Right lobe of liver (tissue), 6 donors: Measurements from ENCODE around the gene CDCP2. TPM values are rescaled to one million over a fixed set of nuclear protein-coding genes. Genes with fewer than 3 reads are reported as not detected.

Source experiments
- ATAC-seq, 4 donors: fragments of 200-7000 bp; cut with Tn5 transposase; one replicate each; pipeline ENCODE4 v1.9.1; 2020; ENCODE audit warnings: mild to moderate bottlenecking in 4 of 4, moderate library complexity in 4 of 4
- DNase-seq, 3 donors: peaks; one replicate each; pipeline ENCODE4 v3.0.0-alpha.2; 2020
- H3K27ac ChIP-seq, 3 donors: fragments of 200-600 bp; one replicate each; pipeline ENCODE4 v1.8.0; 2022
- H3K27me3 ChIP-seq, 2 donors: fragments of 200-600 bp; one replicate each; pipeline ENCODE4 v1.8.0; 2022
- H3K36me3 ChIP-seq, 4 donors: fragments of 200-600 bp; sonication (generic) in 1 of 4; one replicate each; pipeline versions ENCODE4 v1.5.1 to v1.8.0; 2017 to 2022; ENCODE audit warnings: control low read depth in 1 of 4
- H3K4me1 ChIP-seq, 4 donors: fragments of 200-600 bp; sonication (generic) in 1 of 4; one replicate each; pipeline versions ENCODE4 v1.5.1 to v1.8.0; 2017 to 2022; ENCODE audit warnings: control low read depth in 1 of 4
- H3K4me3 ChIP-seq, 3 donors: fragments of 200-600 bp; one replicate each; pipeline ENCODE4 v1.8.0; 2022
- H3K9me3 ChIP-seq, 4 donors: fragments of 200-600 bp; sonication (generic) in 1 of 4; one replicate each; pipeline versions ENCODE4 v1.5.1 to v1.8.0; 2017 to 2022; ENCODE audit warnings: control low read depth in 1 of 4
- POLR2A ChIP-seq: fragments of 450-650 bp; IDR thresholded peaks from one replicate; pipeline ENCODE4 v1.6.1; 2017; ENCODE audit warnings: antibody characterized with exemption, mild to moderate bottlenecking
- WGBS: methylation state at CpG from one replicate; pipeline ENCODE4 v1.1.6; 2018; ENCODE audit warnings: low coverage, low lambda C conversion rate; ENCODE audit not compliant: insufficient coverage; ENCODE audit errors: missing lambda C conversion rate; 5-methylcytosine and 5-hydroxymethylcytosine counted together
- intact Hi-C, 2 donors: fragments of 100-400 bp; cut with DNase I; formaldehyde crosslinking; loops; one replicate each; pipeline versions ENCODE4 v1.11.2 to v1.14.1; 2022
- long read RNA-seq: library from polyadenylated mRNA; unstranded; transcript quantifications from one replicate; pipeline ENCODE4 v2.0.0, GENCODE V29; 2019
- total RNA-seq, 6 experiments: library from RNA; depleted of rRNA in 2 of 6; stranded (reverse); fragments of >200 nt in 2 of 6; fragmentation: NEBNext Ultra II Directional in 3 of 6; extraction: Animal tissue kit (Norgen Biotek cat#: 25700) in 3 of 6; gene quantifications; one replicate each; pipeline versions ENCODE4 v1.1.0 to v1.2.4, GENCODE V29; 2016 to 2023
- TF ChIP-seq, protein P1 (sequence below), 4 donors: fragments of 200-600 bp in 3 of 4; fragments of 450-650 bp in 1 of 4; IDR thresholded peaks; one replicate each; pipeline versions ENCODE4 v1.5.1 to v1.8.0; 2016 to 2022; ENCODE audit warnings: antibody characterized with exemption in 4 of 4, mild to moderate bottlenecking in 2 of 4
- donor health status: DM: no; HTN: yes; CAD: no.
- donor health status: DM: no; HTN: no; CAD: no.
- donor health status: DM: no; HTN: no; CAD: no.
- donor health status: DM: no; HTN: yes; CAD: no.
- donor health status: DM: no; HTN: yes; CAD: no.

Gene CDCP2
- total RNA-seq, result not detected
- long read RNA-seq, result 0 reads

DNA sequence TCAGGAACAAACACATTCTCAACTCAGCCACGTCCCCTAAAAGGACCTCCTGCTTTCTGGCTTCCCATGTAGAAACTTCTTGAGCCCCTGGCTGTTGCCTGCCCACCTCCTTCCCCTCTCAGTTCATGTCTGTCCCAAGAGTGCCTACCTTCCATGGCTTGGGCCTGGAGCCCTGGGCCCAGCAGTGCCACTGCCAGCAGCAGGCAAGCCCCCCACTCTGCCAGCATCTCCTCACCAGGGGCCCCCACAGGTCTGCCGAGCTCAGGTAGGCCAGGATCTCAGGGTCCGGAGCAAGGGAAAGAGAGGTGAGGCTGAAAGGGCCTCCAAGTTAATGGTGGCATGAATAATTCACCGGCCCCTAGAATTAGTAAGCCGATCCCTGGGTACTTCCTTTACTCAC lies at the start of gene CDCP2:
Gene CDCP2 (minus strand): TSS at position 305 of the 400 bp plus-strand sequence. CDS start 78 bp downstream, at position 227.
- Histone ChIP-seq H3K27me3 (no peaks in the 10 kb centered on the region), H3K36me3 (no peaks in the 10 kb centered on the region), H3K27ac (no peak within 1 kb of the TSS), H3K4me3 (no peak within 1 kb of the TSS), H3K4me1 (peaks cover 0 to 11% (median 4%) of the 10 kb centered on the region in 4 donors), H3K9me3 (no peaks in the 10 kb centered on the region)
- no peak for TF ChIP-seq POLR2A
- TF ChIP-seq, protein P1, sequence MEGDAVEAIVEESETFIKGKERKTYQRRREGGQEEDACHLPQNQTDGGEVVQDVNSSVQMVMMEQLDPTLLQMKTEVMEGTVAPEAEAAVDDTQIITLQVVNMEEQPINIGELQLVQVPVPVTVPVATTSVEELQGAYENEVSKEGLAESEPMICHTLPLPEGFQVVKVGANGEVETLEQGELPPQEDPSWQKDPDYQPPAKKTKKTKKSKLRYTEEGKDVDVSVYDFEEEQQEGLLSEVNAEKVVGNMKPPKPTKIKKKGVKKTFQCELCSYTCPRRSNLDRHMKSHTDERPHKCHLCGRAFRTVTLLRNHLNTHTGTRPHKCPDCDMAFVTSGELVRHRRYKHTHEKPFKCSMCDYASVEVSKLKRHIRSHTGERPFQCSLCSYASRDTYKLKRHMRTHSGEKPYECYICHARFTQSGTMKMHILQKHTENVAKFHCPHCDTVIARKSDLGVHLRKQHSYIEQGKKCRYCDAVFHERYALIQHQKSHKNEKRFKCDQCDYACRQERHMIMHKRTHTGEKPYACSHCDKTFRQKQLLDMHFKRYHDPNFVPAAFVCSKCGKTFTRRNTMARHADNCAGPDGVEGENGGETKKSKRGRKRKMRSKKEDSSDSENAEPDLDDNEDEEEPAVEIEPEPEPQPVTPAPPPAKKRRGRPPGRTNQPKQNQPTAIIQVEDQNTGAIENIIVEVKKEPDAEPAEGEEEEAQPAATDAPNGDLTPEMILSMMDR (IDR thresholded peaks at IDR 0.05), result no peak
- intact Hi-C loops, result no loop called here
- ATAC-seq, result no peak
- no peak for DNase-seq
- 84% methylated on average over 2 of the region's 5 CpGs for WGBS

DNA sequence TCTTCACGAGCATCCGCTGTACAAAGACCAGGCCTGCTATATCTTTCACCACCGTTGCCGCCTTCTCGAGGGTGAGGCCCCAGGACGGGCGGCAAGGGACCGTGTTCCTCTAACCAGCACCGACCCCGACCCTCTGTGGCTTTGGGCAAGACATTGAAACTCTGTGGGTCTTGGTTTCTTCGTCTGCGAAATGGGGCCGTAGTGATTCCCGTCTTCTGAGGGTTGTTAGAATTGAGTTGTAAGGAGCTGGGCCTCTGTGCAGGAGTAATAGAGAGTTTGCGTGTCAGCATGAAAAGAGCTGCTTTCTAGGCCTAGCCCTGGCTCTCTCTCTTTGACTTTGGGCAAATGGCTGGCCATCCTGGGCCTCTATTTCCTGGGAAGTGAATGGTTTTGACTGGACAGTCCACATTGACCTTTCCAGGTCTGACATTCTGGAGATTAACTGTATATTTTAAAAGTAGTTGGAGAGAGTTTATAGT lies 47.8 kb upstream of the CDCP2 start:
- Histone ChIP-seq H3K27me3 (no peaks in the 10 kb centered on the region), H3K9me3 (no peaks in the 10 kb centered on the region), H3K4me3 (peak overlapping the region; percentile 86 to 99 (median 97)), H3K4me1 (peaks cover 0 to 24% (median 8%) of the 10 kb centered on the region in 4 donors), H3K27ac (peak overlapping the region; percentile 67 to 85 (median 83)), H3K36me3 (peaks cover 0 to 11% (median 5%) of the 10 kb centered on the region in 4 donors)
- intact Hi-C loops, result no loop called here
- TF ChIP-seq, protein P1 (IDR thresholded peaks at IDR 0.05), result no peak
- TF ChIP-seq POLR2A, result no peak
- DNase-seq, result no peak
- peak in 1 of 4 donors; percentile 3 for ATAC-seq
- 0% methylated on average over 6 of the region's 15 CpGs for WGBS

- H3K36me3 ChIP-seq, result peaks cover 0 to 9% (median under 1%) of the 10 kb centered on the region in 4 donors
- H3K27ac ChIP-seq, result peak within 1 kb of the TSS; percentile 67 to 85 (median 83)
- H3K27me3 ChIP-seq, result no peaks in the 10 kb centered on the region
- intact Hi-C loops, result no loop called here
- no peaks in the 10 kb centered on the region for H3K9me3 ChIP-seq
- H3K4me1 ChIP-seq, result peaks cover 0 to 24% (median 8%) of the 10 kb centered on the region in 4 donors
- ATAC-seq (peak; percentile 97 to 98 (median 98)), DNase-seq (peak; percentile 90 to 96 (median 92))
- peak; percentile 53 for TF ChIP-seq POLR2A
- TF ChIP-seq, protein P1 (IDR thresholded peaks at IDR 0.05), result no peak
- WGBS, result 0% methylated on average over 18 of the region's 51 CpGs
- H3K4me3 ChIP-seq, result peak within 1 kb of the TSS; percentile 86 to 99 (median 97)
These were observed 47.1 kb upstream of the CDCP2 start, which contains the start of the genes CYB5RL and MRPL37 for GRCh38 chr1:54199765-54200518. Gene CYB5RL, minus strand, starts transcription at chr1:54200030. Its CDS starts 4,414 bp downstream, at chr1:54195616. Gene MRPL37, plus strand, starts transcription at chr1:54200167. Its CDS starts 77 bp downstream, at chr1:54200244.

DNA sequence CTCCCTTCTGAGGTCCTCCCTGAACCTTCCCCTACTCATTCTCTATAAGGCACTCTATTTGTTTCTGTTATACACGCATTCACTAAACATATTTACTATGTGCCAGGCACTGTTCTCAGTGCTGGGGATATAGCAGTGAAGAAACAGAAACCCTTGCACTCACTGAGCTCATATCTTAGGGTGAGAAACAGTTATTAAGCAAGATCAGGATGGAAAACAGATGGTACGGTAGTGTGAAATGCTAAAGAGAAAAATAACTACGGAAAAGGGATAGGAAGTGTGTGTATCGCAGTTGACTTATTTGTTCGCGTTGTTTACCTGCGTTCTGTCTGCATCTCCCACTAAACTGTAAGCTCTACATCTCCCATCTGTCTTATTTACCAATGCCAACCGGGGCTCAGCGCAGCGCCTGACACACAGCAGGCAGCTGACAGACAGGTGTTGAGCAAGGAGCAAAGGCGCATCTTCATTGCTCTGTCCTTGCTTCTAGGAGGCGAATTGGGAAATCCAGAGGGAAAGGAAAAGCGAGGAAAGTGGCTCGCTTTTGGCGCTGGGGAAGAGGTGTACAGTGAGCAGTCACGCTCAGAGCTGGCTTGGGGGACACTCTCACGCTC lies 46.5 kb upstream of the CDCP2 start:
- no peaks in the 10 kb centered on the region for H3K9me3 ChIP-seq
- peaks cover 0 to 21% (median 8%) of the 10 kb centered on the region in 4 donors for H3K4me1 ChIP-seq
- peaks cover 0 to 12% (median under 1%) of the 10 kb centered on the region in 4 donors for H3K36me3 ChIP-seq
- no peak for TF ChIP-seq POLR2A
- TF ChIP-seq, protein P1 (IDR thresholded peaks at IDR 0.05), result no peak
- ATAC-seq, result peak; percentile 31 to 38 (median 34)
- intact Hi-C loops, result no loop called here
- H3K4me3 ChIP-seq, result peak overlapping the region; percentile 86 to 99 (median 97)
- WGBS, result 9% methylated on average over 17 of the region's 17 CpGs
- DNase-seq, result no peak
- no peaks in the 10 kb centered on the region for H3K27me3 ChIP-seq
- H3K27ac ChIP-seq, result peak overlapping the region in 2 of 3 donors; percentile 67 to 85
